ENCODE measurements around the gene STEAP3.

The STEAP3 gene, protein sequence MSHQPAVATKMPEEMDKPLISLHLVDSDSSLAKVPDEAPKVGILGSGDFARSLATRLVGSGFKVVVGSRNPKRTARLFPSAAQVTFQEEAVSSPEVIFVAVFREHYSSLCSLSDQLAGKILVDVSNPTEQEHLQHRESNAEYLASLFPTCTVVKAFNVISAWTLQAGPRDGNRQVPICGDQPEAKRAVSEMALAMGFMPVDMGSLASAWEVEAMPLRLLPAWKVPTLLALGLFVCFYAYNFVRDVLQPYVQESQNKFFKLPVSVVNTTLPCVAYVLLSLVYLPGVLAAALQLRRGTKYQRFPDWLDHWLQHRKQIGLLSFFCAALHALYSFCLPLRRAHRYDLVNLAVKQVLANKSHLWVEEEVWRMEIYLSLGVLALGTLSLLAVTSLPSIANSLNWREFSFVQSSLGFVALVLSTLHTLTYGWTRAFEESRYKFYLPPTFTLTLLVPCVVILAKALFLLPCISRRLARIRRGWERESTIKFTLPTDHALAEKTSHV

GRCh38 chr2:119223521-119224390 lies at the start of gene STEAP3:
Gene STEAP3, plus strand, starts transcription at chr2:119223834. Its CDS starts 7,179 bp downstream, at chr2:119231013.
- DNase-seq (ENCODE audit: low read depth): peak; percentile 47

- no peak for DNase-seq (ENCODE audit: low read depth)
Observed at GRCh38 chr2:119174216-119174992, 49.2 kb upstream of the STEAP3 start.

DNA sequence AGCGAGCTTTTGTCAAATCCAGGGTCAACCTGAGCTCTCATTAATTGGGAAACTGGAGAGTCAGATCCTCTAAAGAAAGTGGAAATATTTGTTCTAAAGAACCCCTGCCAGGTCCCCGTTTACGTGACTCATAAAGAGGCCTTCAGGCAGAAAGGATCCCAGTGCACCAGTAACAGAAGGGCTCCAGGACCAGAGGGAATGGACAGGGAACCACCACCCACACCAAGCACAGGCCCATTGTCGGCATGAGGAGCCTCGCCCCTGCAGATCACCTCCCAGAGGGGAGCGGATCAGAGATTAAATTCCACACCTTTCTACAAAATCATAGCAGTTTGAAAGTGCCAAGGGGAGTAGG lies 48.7 kb upstream of the STEAP3 start:
- no peak for DNase-seq (ENCODE audit: low read depth)

DNA sequence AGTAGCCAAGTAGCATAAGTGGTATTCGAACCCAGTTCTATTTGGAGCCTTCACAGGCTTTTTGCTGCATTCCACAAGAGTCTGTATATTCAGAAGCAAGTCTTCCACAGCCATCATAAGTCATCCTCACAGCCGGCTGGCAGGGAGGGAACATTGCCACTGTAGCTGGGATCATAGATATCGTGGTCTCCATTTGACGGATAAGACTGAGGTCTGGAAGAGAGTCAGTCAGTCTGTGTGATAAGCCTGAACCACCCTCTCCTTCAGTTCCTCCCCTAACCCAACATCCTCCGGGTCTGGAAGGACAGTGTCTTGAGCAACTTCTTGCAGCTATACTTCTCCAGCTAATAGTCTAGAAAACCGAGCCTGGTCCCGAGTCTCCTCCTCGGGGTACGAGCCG lies 48.1 kb upstream of the STEAP3 start:
- no peak for DNase-seq (ENCODE audit: low read depth)

GRCh38 chr2:119177171-119177837 lies 46.3 kb upstream of the STEAP3 start:
- DNase-seq (ENCODE audit: low read depth): no peak

DNA sequence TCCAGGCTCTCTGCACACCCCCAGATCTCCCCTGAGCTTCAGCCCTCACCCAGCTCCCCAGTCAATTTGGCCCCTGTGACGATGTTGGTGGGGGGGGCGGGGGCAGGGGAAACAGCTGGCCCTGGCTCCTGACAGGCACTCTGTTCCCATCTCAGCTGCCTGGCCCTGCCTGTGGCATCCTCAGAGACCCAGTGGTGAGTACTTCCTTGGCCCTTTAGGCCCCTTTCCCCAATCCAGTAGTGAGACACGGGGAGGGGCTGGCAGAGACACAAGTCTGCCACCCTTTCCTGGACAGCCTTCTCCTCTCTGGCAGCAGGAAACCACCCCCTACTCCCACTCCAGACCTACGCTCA lies 45.8 kb upstream of the STEAP3 start:
- no peak for DNase-seq (ENCODE audit: low read depth)

- DNase-seq (ENCODE audit: low read depth): no peak
Observed at GRCh38 chr2:119178776-119179175, 44.9 kb upstream of the STEAP3 start.

DNA sequence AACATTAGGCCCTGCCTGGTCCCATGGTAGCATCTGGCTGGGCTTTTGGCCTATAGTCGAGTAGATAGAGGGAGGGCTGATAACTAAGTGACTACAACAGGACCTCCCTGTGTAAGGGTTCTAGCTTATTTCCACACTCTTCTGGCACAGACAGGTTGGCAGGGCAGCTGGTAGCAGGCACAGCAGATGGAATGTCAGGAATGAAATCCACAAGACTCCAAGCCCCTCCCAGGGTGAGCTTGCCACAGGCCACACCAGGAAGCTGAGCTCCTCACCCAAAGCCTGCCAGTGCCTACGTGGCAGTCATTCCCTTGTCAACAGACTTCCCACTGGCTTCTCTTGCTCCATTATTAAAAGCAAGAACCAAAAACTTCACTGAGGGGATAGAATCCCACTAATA lies 44.4 kb upstream of the STEAP3 start:
- DNase-seq (ENCODE audit: low read depth): peak; percentile 93

DNA sequence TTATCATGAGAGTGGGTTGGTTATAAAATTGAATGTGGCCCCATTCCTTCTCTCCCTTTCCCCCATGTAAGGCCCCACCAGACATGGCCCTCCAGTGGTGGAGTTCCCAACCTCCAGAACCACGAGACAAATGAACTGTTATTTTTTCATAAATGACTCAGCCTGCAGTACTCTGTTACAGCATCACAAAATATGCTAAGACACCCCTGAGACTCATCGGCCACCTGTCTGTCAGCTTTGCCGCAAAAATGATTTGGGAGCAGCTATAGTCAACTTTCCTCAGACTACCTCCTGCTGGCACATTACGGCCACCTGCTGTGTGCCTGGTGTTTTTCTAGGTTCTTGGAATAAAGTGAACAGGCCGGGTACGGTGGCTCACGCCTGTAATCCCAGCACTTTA lies 43.6 kb upstream of the STEAP3 start:
- DNase-seq (ENCODE audit: low read depth): peak; percentile 77

DNA sequence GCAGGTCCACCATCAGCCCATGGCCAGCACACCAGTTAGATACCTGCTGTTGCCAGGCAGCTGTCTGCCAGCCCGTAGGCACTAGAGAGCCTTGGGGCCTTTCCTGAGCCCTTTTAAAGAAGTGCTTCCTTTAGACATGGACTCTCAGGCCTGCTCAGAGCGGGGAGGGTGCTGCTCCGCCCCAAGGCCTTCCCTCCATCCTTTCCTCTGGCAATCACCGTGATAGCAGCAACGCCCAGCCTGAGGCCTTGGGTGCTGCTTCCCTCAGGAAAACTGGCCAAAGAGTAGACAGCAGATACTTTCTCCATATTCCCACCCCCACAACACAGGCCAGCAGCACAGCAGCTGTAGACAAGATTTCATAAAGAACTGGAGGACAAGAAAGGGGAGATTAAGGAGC lies 42.7 kb upstream of the STEAP3 start:
- DNase-seq (ENCODE audit: low read depth): no peak

DNA sequence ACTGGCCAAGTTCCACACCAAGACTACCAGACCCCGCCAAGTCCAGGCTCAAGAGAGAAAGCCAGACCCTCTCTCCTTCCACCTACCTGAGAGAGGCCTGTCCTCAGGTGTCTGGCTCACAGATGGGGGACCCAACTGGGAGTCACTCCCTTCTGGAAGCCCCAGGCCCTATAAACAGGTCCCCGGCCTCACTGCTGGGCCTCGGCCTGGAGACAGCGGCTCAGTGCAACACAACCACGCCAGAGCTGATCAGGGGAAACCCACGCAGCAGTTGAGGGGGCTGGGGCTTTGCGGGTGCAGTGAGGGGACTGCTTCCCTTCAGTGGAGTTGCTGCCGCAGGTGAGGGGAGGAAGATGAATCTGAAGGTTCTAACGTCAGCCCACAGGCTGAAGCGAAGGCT lies 42.2 kb upstream of the STEAP3 start:
- DNase-seq (ENCODE audit: low read depth): no peak

GRCh38 chr2:119181791-119182445 lies 41.7 kb upstream of the STEAP3 start:
- DNase-seq (ENCODE audit: low read depth): no peak

DNA sequence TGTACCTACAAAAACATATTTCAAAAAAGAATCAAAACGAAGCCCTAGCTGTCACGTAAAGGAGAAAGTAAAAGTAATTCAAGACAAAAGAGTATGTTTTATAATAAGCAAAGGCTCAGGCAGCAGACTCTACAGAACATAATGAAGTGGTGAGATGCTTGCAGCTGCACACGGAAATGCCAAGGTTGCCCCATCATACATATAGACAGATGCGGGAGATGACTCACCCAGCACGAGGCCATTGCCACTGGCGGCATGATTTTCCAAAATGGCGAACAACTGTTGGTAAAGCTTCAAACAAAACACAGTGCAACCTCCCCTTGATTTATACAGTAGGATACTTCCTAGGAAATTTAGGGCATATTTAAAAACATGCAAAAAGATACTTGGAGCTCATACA lies 39.1 kb upstream of the STEAP3 start:
- peak; percentile 67 for DNase-seq (ENCODE audit: low read depth)

GRCh38 chr2:119190321-119191111 lies 33.1 kb upstream of the STEAP3 start:
- DNase-seq (ENCODE audit: low read depth): no peak

- DNase-seq (ENCODE audit: low read depth): no peak
Observed at GRCh38 chr2:119192893-119193292, 30.7 kb upstream of the STEAP3 start.

- DNase-seq (ENCODE audit: low read depth): no peak
Observed at GRCh38 chr2:119195001-119195400, 28.6 kb upstream of the STEAP3 start.

DNA sequence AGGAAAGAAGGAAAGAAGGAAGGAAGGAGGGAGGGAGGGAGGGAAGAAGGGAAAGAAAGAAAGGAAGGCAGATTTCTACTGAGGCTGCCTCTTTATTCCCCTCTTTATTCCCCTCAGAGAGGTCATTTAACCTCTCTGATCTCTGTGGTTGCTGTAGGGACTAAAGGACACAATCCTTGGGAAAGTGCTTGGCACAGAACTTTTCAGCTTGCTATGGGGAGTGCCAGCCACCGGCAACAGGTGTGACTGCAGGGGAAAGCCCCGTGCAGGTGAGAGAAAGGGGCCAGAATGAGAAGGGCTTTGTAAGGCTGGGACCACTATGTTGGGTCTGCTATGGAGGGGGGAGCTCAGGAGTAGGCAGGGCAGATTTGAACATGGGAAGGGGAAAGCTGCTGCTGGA lies 27.7 kb upstream of the STEAP3 start:
- no peak for DNase-seq (ENCODE audit: low read depth)

DNA sequence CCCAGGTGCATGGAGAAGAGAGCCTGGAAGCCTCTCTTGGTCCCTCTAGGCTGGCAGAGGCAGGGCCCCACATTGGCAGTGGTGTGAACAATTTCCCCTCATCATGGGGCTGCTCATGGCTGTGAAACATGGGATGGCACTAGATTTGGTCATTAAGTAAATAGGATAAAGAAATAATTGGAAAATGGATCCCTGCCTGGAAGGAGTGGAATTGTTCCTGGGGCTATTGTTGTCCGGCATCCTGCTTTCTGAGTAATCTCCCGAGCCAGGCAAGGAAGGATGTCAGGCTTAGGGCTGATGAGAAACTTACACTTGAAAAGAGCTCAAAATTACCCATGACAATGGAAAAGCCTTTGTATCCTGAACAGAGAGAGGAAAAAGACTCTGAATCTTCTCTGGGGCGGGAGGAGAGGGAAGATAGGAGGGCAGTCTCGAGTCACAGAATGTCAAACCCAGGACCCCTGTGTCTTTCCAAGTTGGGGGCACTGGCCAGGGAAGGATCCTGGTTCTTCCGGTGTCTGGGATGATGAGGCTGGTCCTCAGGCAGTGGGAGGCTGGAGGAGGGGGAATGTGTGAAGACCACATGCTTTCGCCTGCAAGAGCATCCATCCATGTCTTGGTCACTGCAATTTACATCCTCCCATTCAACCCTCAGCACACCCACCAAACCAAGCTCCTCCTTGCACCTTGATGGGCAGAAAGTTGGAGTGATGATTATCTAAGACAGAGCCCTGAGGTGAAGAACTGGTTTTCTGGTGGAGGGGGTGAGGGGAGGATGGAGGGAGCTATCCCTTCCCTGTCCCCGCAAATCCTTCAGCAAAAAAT lies 27.1 kb upstream of the STEAP3 start:
- no peak for DNase-seq (ENCODE audit: low read depth)

DNA sequence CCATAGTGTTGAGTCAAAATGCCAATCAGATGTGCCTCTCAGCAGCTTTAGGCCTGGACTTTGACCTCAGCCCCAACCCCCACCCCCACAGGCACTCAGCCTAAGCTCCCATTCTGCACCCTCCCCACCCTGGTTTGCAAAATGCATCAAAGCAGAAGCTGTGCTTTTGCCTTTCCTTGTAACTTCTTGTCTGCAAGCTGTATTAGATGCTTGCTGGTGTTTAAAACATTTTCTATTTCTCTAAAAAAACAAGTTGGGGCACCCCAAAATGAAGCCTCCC lies 26.6 kb upstream of the STEAP3 start:
- no peak for DNase-seq (ENCODE audit: low read depth)
